ENCODE measurements around the gene MED4.

DNA sequence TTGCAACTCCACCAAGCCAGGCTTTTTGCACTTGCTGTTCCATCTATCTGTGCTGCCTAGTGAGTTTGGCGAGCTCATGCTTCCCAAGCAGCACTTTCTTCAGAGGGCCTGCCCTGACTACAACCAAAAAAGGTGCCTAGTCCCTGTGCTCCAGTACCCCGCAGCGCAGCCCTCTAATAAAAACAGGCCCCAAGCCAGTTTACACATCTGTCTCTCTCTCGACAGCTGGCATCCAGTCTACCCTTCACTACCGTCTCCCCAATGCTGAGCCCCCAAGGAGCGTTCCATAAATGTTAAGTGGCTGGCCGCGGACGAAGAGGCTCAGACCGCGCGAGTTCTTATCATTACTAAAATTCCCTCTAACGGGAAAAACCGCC lies 512 bp downstream of the MED4 start:
- no peak for TF ChIP-seq YY1 (IDR thresholded peaks at IDR 0.05; ENCODE audit: insufficient read depth, insufficient read length)
- TF ChIP-seq SUZ12 (IDR thresholded peaks at IDR 0.05; ENCODE audit: extremely low read depth, insufficient read depth, insufficient read length) = no peak
- no peak for TF ChIP-seq ZNF274 (IDR thresholded peaks at IDR 0.05; ENCODE audit: low read depth, low read length)

Data from NT2/D1 (cell line).